ENCODE results near the gene COPG1. TPM values are rescaled to one million over a fixed set of nuclear protein-coding genes. Genes with fewer than 3 reads are reported as not detected.

COPG1 gene
- total and polyA plus RNA-seq, 9 of the 15 experiments (the other 6 are each of a cell fraction or from before 2014, with no cell fraction given): 40.3 to 105 (median 62.4) TPM

DNA sequence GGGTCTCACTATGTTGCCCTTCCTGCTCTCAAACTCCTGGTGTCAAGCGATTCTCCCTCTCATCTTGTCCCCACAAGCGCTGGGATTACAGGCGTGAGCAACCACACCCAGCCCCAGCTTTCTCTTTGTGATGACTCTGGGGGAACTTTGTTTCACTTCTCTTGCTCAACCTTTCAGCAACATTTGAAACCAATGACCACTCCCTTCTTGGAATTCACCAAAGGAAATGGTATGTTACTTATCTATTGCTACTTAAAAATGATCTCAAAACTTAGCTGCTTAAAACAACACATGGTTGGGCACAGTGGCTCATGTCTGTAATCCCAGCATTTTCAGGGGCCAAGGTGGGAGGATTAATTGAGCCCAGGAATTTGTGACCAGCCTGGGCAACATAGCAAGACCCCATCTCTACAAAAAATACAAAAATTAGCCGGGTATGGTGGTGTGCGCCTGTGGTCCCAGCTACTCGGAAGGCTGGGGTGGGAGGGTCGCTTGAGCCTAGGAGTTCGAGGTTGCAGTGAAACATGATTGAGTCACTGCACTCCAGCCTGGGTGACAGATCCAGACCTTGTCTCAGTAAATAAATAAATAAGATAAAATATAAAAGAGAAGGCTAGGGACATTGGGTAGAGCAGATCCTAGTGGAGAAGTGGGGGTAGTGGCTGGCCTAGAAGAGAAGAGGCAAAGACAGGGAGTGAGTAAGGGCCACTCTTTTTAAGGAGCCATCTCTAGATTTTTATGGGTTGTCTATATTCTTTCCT lies 10.3 kb upstream of the COPG1 start (continued):
- TF ChIP-seq FOXM1 (IDR thresholded peaks at IDR 0.05; ENCODE audit: low read depth) (0 out of 2 replicates have a peak, but pooled peaks have one; percentile 53), FOXM1 (CRISPR knock-in tag; IDR thresholded peaks at IDR 0.05; ENCODE audit: low read depth) (no peak), DPF2 (IDR thresholded peaks at IDR 0.05) (peak; percentile 69; the same call in 1 of the 2 replicates), SMARCE1 (IDR thresholded peaks at IDR 0.05) (peak; percentile 36; the same call in 1 of the 2 replicates), ETV1 (tag; conservative IDR thresholded peaks at IDR 0.05; ENCODE audit: low read depth) (0 out of 2 replicates have a peak, but pooled peaks have one; percentile 25), CEBPG (CRISPR knock-in tag; IDR thresholded peaks at IDR 0.05) (peak; percentile 85), CEBPG (tag; conservative IDR thresholded peaks at IDR 0.05 in 1 of 2, IDR thresholded peaks at IDR 0.05 in 1 of 2) (peak; percentile 88 to 91), ATF1 (CRISPR knock-in tag; IDR thresholded peaks at IDR 0.05) (no peak), ATF1 (tag; IDR thresholded peaks at IDR 0.05) (peak; percentile 17; the same call in 1 of the 2 replicates), FOS (IDR thresholded peaks at IDR 0.05; ENCODE audit: extremely low read depth, insufficient read length) (no peak), RBBP5 (IDR thresholded peaks at IDR 0.05; ENCODE audit: borderline replicate concordance, insufficient read depth, low read length, poor library complexity, severe bottlenecking) (peak; percentile 40), RFX5 (IDR thresholded peaks at IDR 0.05; ENCODE audit: low read depth, low read length) (no peak), NCOR1 (IDR thresholded peaks at IDR 0.05) (0 out of 2 replicates have a peak, but pooled peaks have one; percentile 35), ZNF589 (CRISPR knock-in tag; IDR thresholded peaks at IDR 0.05; ENCODE audit: low read depth) (peak; percentile 52; the same call in 1 of the 2 replicates), ZNF766 (CRISPR knock-in tag; conservative IDR thresholded peaks at IDR 0.05) (0 out of 2 replicates have a peak, but pooled peaks have one; percentile 20), GABPB1 (CRISPR knock-in tag; IDR thresholded peaks at IDR 0.05) (no peak), HMGN3 (IDR thresholded peaks at IDR 0.05; ENCODE audit: borderline replicate concordance, extremely low read depth, insufficient read length, low read depth, low read length) (no peak), ARID1B (IDR thresholded peaks at IDR 0.05) (peak; percentile 61), POLR2H (tag; IDR thresholded peaks at IDR 0.05; ENCODE audit: low read depth) (peak; percentile 50; the same call in 1 of the 2 replicates), KLF1 (tag; IDR thresholded peaks at IDR 0.05) (peak; percentile 76; the same call in 1 of the 2 replicates), POU5F1 (IDR thresholded peaks at IDR 0.05; ENCODE audit: borderline replicate concordance, low read depth, low read length, partially characterized antibody) (no peak), CXXC5 (CRISPR knock-in tag; IDR thresholded peaks at IDR 0.05) (peak; percentile 30; the same call in 1 of the 2 replicates), ATF7 (IDR thresholded peaks at IDR 0.05) (peak; percentile 48; the same call in 1 of the 2 replicates)
- TF ChIP-seq, protein P1, sequence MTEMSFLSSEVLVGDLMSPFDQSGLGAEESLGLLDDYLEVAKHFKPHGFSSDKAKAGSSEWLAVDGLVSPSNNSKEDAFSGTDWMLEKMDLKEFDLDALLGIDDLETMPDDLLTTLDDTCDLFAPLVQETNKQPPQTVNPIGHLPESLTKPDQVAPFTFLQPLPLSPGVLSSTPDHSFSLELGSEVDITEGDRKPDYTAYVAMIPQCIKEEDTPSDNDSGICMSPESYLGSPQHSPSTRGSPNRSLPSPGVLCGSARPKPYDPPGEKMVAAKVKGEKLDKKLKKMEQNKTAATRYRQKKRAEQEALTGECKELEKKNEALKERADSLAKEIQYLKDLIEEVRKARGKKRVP (CRISPR knock-in tag; IDR thresholded peaks at IDR 0.05): no peak
- TF ChIP-seq, protein P2, sequence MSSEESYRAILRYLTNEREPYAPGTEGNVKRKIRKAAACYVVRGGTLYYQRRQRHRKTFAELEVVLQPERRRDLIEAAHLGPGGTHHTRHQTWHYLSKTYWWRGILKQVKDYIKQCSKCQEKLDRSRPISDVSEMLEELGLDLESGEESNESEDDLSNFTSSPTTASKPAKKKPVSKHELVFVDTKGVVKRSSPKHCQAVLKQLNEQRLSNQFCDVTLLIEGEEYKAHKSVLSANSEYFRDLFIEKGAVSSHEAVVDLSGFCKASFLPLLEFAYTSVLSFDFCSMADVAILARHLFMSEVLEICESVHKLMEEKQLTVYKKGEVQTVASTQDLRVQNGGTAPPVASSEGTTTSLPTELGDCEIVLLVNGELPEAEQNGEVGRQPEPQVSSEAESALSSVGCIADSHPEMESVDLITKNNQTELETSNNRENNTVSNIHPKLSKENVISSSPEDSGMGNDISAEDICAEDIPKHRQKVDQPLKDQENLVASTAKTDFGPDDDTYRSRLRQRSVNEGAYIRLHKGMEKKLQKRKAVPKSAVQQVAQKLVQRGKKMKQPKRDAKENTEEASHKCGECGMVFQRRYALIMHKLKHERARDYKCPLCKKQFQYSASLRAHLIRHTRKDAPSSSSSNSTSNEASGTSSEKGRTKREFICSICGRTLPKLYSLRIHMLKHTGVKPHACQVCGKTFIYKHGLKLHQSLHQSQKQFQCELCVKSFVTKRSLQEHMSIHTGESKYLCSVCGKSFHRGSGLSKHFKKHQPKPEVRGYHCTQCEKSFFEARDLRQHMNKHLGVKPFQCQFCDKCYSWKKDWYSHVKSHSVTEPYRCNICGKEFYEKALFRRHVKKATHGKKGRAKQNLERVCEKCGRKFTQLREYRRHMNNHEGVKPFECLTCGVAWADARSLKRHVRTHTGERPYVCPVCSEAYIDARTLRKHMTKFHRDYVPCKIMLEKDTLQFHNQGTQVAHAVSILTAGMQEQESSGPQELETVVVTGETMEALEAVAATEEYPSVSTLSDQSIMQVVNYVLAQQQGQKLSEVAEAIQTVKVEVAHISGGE (CRISPR knock-in tag; IDR thresholded peaks at IDR 0.05): 0 out of 6 replicates have a peak, but pooled peaks of 1 of the 3 experiments have one; percentile 30

Measured in K562 (cell line).